HG03439 (cell line): ENCODE measurements around the gene TEX53.

Experiments used
- ATAC-seq: cut with Tn5 transposase; IDR thresholded peaks from one replicate; pipeline ENCODE4 v1.9.1; 2021; ENCODE audit warnings: mild to moderate bottlenecking, moderate library complexity; ENCODE audit not compliant: unreplicated experiment

TEX53 gene

DNA sequence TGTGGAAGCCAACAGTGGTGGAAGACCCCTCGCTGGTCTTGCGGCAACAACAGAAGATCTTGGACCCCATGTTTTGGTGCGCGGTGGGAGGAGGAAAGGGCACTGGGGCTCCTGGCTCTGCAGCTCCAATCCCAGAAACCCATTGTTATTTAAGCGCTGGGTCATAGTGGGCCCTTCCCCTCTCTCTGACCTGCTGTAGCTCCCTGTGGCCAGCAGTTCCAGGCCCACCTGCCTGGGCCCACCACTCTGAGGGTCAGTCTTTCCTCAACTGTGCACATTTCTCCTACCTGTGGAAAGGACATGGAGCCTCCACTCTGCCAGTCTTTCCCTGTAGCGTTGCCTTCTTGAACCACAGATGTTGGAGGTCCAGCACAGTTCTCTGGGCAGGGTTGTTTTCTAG lies at the start of gene TEX53:
TSS of gene TEX53 (minus strand) at position 101 of the 400 bp plus-strand sequence. CDS start at position 70, 31 bp downstream.
- no peak for ATAC-seq

DNA sequence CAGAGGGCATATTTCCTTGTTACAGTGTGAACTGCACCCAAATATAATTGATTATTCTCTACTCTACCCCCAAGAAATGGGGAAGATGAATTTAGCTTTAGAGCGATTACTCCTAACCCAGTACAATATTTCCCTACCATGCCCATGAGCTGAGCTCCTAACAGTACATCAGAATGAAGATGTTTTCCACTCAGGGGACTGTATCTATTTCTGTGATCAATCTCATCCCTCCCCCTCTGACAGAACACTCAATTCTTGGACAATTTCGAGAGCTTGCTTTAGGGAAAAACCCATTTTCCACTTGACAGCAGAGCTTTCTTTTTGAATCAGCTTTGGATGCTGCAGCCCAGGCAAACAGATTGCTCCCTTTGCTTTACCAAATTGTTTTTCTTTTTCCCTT lies 49.1 kb upstream of the TEX53 start:
- no peak for ATAC-seq

DNA sequence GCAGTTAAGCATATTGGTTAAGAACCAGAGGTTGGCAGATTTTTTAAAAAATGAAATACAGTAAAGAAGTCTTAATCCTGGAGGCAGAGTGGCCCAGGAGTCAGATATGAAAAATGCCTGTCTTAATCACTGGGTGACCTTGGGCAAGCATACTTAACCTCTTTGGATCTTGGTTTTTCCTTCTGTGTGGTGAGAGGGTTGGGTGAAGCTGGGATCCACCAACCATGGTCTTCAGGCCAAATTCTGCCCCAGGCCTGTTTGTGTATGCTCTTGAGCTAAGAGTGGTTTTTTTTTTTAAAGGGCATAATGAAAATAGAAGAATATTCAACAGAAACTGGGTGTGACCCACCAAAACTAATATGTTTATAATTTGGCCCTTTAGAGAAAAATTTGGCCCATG lies 44.4 kb upstream of the TEX53 start:
- ATAC-seq, result no peak

DNA sequence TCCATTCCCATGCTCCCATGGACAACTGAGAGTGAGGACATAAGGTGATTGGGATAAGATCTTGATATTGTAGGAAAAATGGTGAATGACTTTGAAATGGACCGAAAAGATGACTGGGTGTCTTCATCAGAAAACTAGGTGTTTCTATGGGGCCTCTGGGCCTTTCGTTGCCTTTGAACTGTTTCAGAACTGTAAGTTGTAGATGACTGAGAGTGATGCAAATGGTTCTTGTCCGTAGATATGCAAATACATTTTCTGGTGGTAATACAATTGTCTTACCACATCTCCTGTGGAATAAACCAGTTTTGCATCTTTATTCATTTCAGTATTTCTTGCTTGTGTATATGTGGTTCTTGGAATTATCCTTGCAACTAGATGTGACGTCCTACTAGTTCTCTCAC lies 40.3 kb upstream of the TEX53 start:
- ATAC-seq, result peak; percentile 44

DNA sequence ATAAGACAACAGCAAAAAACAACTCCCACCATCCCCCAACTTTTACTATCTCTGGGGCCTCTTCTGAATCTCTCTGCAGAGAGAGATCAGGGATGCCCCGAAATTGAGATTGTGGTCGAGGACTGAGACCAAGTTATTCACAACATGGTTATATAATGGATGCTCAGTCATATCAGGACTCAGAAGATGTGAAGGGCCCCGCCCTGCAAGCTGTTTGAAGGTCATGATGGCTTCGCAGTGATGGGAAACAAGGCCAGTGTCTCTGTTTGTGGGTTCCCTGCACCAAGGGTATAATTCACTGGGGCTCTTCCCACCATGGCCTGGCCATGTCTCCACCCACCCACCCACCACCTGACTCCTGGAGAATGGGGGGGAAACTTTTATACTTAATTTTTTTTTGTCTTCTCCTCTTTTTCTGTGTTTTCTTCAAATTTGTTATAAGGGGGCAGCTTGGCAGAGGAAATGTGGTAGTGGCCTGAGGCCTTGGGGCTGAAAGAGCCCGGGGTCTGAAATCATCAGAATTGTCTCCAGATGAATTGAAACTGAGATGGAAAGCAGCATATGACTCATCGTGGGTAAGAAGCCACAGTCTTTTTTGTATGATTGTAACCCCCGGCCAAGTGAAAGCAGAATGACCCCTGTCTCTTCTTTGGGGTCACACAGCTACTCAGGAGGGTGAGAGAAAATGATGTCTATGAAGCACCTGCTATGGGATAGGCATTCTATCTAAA lies 39.4 kb upstream of the TEX53 start:
- peak; percentile 79 for ATAC-seq

DNA sequence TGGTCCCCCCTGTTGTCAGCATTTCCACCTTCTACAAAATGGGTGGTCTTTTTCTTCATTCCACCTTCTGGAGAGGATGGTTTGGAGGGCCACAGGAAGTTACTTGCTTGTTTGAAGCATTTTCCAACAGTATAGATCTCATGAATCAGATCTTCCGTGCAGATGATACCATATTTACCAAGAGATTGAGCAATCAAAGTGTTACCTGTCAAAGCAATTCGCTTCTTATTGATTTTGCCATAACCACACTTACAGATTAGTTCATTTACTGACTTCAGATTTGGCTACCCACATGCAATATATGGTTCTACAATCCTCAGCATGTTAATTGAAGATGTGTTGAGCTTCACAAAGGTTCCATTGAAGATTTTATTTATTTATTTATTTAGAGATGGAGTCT lies 38.3 kb upstream of the TEX53 start:
- ATAC-seq, result no peak

DNA sequence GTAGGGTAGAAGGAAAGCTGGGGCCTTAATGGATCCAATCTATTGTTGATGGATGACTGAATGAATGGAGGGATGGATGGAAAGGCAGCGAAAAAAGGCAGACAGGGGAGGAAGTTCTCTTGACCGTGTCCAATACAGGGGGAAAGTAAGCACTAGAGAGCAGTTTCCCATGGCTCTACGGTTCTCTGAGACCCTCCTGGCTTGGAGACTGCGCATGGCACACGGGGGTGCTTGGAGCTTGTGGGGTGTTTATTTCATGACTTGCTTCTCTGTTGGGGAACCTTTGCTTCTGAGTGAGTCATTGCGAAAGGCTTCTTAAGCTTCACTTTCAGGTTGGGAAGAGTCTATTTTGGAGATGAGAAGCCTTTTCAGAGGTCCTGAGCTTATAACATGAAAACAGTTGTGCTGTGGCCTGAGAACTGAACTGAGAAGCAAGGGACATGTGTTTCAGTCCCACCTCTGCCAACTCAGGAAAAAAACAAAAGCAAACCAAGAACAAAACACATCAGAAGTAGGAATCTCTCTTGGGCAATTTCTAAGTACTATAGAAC lies 37.2 kb upstream of the TEX53 start:
- ATAC-seq, result no peak

DNA sequence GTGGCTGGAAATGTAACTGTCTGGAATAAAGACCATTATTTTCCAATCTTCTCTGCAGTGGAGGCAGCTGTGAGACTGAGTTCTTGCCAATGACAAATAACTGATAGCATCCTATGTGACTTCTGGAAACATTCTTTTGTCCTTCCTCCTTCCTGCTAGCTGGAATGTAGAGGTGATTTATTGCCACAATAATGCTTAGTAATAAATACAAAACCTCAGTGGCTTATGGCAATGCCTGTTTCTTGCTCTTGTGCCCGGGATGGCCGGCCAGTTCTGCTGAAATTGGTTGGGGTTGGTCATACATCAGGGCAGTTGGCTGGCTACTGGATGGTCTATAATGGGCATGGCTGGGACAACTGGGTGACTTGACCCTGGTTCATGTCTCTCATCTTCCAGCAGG lies 36.5 kb upstream of the TEX53 start:
- no peak for ATAC-seq

DNA sequence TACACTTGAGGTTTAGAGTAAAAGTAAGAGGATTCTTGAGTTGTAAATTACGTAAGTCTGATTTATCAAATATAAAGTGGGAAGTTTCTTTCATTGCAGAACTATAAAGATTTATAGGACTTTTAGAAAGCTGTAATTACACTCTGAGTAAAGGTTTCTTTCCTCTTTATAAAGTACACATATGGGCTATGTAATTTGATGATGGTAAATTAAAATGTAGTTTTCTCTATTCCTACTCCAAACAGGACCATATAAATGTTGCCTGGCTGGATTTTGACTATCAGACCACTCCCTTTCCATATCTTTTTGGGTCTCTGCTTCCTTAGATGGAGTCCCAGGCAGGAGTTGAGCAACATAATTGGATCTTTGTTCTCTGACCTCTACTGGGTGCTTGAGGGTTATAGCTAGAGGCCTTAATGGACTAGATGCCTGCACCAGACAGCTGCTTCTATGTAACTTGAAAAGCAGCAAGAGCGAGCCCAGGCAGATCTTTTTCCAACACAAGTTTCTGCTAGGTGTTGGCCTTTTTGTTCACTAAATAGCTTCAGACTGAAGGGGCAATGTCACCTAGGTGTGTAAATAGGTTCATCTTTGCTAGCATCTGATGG lies 35.7 kb upstream of the TEX53 start:
- ATAC-seq, result no peak

DNA sequence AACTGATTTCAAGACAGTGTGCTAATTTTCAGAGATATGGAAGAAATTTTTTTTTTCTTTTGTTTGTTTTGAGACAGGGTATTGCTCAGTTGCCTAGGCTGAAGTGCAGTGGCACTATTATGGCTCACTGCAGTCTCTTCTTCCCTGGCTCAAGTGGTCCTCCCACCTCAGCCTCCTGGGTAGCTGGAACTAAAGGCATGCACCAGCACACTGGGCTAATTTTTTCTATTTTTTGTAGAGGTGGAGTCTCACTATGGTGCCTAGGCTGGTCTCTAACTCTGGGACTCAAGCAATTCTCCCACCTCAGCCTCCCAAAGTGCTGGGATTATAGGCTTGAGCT lies 34.3 kb upstream of the TEX53 start:
- ATAC-seq, result no peak

DNA sequence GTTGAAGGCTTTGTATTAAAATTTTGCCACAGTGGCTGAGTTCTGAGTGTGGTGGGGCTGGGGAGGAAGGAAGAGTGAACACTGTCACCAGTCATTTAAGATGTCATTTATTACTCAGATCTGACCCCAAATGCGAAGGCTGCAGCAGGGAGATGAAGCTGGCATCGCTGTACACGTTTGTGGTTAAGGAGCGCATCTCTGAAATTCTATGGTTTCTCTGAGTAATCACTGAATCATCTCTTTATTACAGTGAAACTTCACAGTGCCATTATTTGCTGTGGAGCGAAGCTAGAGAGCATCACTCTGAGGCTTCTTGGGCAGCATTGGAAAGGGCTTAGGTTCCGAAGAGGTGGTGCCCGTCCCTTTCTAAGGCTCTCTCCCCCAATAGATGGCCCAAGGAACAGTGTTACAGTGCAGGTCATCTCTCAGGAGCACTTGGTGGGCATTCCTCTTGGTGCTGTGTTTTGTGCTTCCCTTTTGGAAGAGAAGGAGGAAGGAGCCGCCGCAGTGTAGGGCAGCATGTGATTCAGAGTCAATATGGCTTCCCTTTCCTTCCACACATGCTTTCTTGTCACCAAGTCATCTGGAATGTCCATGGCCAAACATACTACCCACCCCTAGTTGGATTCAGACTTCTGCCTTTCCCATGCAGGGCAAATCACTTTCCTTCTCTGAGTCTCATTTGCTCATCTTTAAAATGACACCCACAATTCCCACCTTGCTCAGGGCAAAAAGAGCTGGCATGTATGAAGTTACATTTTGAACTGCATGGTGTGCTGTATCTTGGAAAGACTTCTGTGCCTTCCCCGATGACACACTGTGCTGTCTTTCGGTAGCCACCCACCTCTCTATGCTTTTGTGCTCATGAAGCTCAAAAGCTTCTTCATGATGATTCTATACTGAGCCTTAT lies 33.7 kb upstream of the TEX53 start:
- peak; percentile 78 for ATAC-seq

DNA sequence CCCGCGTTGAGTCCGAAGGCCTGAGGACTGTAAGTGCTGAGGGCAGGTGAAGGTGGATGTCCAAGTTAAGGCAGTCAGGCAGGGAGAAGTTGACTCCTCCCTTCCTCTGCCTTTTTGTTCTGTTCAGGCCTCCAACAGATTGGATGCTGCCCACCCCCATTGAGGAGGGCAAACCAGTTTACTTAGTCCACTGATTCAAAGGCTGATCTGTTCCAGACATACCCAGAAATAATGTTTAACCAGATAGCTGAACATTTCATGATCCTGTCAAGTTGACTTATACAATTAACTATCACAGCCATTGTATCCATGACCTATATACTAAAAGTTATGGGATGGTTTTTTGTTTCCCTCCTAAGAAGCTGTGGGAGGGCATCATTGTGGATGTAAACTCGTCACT lies 32.7 kb upstream of the TEX53 start:
- ATAC-seq, result no peak

DNA sequence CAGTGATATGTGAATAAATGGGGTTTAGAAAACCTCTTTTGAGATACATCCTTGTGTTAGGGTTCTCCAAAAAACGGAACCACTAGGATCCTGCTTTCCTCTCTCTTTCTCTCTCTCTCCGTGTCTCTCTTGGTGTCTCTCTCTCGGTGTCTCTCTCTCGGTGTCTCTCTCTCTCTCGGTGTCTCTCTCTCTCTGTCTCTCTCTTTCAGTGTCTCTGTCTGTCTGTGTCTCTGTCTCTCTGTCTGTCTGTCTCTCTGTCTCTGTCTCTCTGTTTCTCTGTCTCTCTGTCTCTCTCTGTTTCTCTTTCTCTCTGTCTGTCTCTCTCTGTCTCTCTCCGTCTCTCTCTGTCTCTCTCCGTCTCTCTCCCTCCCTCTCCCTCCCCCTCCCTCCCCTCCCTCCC lies 32.2 kb upstream of the TEX53 start:
- no peak for ATAC-seq

DNA sequence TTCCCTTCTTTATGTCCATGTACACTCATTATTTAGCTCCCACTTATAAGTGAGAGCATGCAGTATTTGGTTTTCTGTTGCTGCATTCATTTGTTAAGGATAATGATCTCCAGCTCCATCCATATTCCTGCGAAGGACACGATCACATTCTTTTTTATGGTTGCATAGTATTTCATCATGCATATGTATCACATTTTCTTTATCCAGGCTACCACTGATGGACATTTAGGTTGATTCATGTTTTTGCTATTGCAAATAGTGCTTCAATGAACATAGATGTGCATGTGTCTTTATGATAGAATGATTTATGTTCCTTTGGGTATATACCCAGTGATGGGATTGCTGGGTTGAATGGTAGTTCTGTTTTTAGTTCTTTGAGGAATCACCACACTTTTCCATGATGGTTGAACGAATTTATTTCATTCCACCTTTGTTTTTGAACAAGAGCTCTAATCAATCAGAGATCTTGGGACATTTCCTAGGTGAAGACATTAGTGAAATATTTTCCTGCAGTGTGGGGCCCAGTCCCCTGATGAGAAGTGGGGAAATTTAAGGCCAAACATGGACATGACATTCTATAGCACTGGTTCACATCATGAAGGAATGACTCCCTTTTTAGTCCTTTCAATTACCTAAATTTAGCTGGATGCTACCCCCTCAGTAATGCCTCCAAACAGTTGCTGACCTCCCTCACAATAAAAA lies 31.5 kb upstream of the TEX53 start:
- no peak for ATAC-seq

DNA sequence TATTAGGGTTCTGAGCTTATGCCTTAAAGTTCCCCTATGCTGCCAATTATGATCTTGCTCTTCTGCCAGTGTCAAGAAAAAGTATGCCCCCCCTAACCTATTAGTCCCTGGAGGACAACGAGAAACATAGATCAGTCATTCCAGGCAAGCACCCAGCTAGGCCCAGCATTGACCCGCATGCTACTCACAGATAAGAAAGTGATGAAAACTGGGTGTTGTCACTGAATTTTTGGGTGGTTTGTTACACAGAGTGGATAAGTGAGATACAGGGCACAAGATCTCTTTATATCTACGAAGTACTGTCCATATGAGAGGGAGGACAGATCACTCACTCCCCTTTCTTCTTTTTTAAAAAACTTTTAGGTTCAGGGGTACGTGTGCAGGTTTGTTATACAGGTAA lies 30.8 kb upstream of the TEX53 start:
- no peak for ATAC-seq

DNA sequence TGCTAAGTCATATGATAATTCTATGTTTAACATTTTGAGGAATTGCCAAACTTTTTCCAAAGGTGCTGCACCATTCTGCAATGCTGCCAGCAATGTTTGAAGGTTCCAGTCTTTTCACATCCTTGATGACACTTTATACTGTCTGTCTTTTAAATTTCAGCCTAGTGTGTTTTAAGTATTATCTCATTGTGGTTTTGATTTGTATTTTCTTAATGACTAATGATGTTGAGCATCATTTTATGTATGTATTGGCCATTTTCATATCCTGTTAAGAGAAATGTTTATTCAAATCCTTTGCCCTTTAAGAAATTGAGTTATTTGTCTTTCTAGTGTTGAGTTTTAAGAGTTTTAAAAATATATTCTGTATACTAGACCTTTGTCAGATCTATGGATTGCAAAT lies 29.4 kb upstream of the TEX53 start:
- ATAC-seq, result no peak

DNA sequence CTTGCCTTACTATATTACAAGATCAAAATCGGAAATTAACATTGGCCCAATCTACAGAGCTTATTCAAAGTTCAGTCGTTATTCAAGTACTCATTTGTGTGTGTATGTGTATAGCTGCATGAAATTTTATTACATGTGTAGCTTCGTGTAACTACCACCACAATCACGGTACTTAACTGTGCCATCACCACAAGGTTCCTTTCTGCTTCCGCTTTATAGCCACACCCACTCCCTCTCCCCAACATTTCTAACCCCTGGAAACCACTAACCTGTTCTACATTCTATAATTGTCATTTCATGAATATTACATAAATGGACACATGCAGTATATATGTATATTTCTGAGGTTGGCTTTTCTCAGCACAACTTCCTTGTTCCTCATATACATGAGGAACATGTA lies 28.3 kb upstream of the TEX53 start:
- no peak for ATAC-seq

DNA sequence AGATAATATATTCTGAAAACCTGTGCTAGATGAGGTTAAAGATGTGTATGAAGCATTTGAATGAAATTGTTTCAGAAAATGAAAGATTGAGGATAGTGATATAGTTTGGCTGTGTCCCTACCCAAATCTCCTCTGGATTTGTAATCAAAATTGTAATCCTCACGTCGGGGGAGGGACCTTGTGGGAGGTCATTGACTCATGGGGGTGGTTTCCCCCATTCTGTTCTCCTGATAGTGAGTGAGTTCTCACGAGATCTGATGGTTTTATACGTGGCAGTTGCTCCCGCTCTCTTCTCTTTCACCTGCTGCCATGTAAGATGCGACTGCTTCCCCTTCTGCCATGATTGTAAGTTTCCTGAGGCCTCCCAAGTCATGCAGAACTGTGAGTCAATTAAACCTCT lies 26.4 kb upstream of the TEX53 start:
- ATAC-seq, result no peak

DNA sequence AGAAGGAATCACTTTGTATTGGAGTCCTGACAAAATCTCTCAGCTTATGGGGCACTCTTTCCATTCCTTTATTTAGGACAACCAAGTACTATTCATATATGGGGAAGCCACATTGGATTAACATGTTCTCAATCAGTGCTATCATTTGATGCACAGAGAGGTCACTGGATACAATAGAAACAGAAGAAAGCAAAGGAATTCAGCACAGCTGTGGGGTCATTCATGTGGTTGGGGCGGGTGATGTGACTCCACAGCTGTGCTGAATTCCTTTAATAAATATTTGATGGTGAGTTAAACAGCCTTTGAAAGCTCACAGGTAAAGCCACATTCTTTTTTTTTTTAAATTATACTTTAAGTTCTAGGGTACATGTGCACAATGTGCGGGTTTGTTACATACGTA lies 25.2 kb upstream of the TEX53 start:
- ATAC-seq, result no peak

DNA sequence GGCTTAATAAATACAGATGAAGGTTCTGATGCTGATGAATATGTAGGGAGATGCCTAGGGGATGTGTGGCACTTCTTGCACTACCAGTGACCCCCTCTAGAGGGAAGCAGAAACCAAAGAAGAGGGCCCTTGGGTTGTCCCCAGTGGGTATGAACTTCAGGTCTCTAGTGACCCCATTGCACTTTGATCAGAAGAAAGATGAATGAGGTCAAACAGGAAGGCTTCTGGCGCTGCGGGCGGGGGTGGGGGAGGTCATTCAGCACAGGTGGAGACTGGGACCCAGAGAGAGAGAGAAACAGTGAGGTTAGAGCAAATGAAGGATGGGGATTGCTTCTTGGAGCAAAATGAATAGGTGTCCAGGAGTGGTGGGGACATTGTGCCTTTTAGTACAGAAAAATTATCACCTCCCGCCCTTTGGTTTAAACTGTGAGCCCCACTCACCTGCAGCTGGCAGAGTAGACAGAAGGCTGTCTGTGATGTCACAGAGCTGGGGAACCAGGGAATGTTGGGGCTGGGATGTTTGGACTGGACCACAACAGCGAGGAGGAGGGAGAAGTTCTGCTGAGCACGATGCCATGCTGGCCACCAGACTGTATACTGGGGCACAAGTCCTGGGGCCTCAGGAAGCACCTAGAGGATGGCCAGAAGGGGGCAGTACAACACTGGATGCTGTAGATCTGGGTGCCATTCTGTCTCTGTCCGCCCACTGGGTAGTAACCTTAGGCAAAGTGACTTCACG lies 24.2 kb upstream of the TEX53 start, which contains the start of gene TEX48:
TSS of gene TEX48 (minus strand) at position 599 of the 739 bp plus-strand sequence. CDS start 10,469 bp downstream, outside the sequence.
- ATAC-seq, result peak; percentile 85
